GM12801 (cell line): Measurements from ENCODE around the gene RGS14.

Experiments
- CTCF ChIP-seq: IDR thresholded peaks from one replicate; pipeline ENCODE4 v1.5.1; 2011; ENCODE audit warnings: control low read depth; ENCODE audit not compliant: insufficient read length; ENCODE audit errors: extremely low read depth

The RGS14 gene

GRCh38 chr5:177359860-177360259, 2.1 kb downstream of the RGS14 start:
- no peak for TF ChIP-seq CTCF

- TF ChIP-seq CTCF: no peak
Observed at GRCh38 chr5:177361418-177362291, 3.9 kb downstream of the RGS14 start.

GRCh38 chr5:177362292-177362609, 4.5 kb downstream of the RGS14 start:
- TF ChIP-seq CTCF: no peak

- no peak for TF ChIP-seq CTCF
Observed at GRCh38 chr5:177362610-177363507, 5.1 kb downstream of the RGS14 start.

GRCh38 chr5:177363565-177363964, 5.8 kb downstream of the RGS14 start:
- TF ChIP-seq CTCF: no peak

- TF ChIP-seq CTCF: no peak
Observed at GRCh38 chr5:177364159-177364962, 6.6 kb downstream of the RGS14 start.
